Endodermal cell (in vitro differentiated cells): Measurements from ENCODE around the gene ATAD1. TPM values are rescaled to one million over a fixed set of nuclear protein-coding genes. Genes with fewer than 3 reads are reported as not detected.

Experiments
- DNase-seq: peaks from one replicate; pipeline ENCODE4 v3.0.0-alpha.2; 2017
- H3K27ac ChIP-seq: 2 replicates; pipeline ENCODE4 v1.5.1; 2013; ENCODE audit warnings: mild to moderate bottlenecking, low read depth, low read length, moderate library complexity
- H3K27me3 ChIP-seq: 2 replicates; pipeline ENCODE4 v1.6.1; 2013; ENCODE audit warnings: mild to moderate bottlenecking, low read length, moderate library complexity; ENCODE audit not compliant: insufficient read depth, control insufficient read depth, poor library complexity, severe bottlenecking
- H3K36me3 ChIP-seq: 2 replicates; pipeline ENCODE4 v1.7.0; 2013; ENCODE audit warnings: mild to moderate bottlenecking, low read length, moderate library complexity; ENCODE audit not compliant: control insufficient read depth, insufficient read depth
- H3K4me1 ChIP-seq: one replicate; pipeline ENCODE4 v1.7.0; 2013; ENCODE audit warnings: low read length; ENCODE audit not compliant: control insufficient read depth, insufficient read depth
- H3K4me3 ChIP-seq: 2 replicates; pipeline ENCODE4 v1.5.1; 2013; ENCODE audit warnings: mild to moderate bottlenecking, low read length, moderate library complexity
- H3K9ac ChIP-seq: 2 replicates; pipeline ENCODE4 v1.6.1; 2013; ENCODE audit warnings: mild to moderate bottlenecking, low read length, moderate library complexity; ENCODE audit not compliant: poor library complexity, severe bottlenecking; ENCODE audit errors: extremely low read depth
- H3K9me3 ChIP-seq: 2 replicates; pipeline ENCODE4 v1.6.1; 2013; ENCODE audit warnings: mild to moderate bottlenecking, low read length, moderate library complexity; ENCODE audit not compliant: control insufficient read depth
- H3K27ac Mint-ChIP-seq: 2 replicates; pipeline ENCODE4 v1.8.0; 2020; ENCODE audit warnings: mixed read lengths
- H3K27me3 Mint-ChIP-seq: 2 replicates; pipeline ENCODE4 v1.8.0; 2021; ENCODE audit warnings: mild to moderate bottlenecking, mixed read lengths; ENCODE audit not compliant: insufficient read depth
- H3K36me3 Mint-ChIP-seq: 2 replicates; pipeline ENCODE4 v1.8.0; 2020; ENCODE audit warnings: low read depth, mixed read lengths
- H3K4me1 Mint-ChIP-seq: 2 replicates; pipeline ENCODE4 v1.8.0; 2020; ENCODE audit warnings: mixed read lengths
- H3K4me3 Mint-ChIP-seq: 2 replicates; pipeline ENCODE4 v1.8.0; 2020; ENCODE audit warnings: mild to moderate bottlenecking, moderate library complexity, mixed read lengths
- H3K9me3 Mint-ChIP-seq: 2 replicates; pipeline ENCODE4 v1.8.0; 2020; ENCODE audit warnings: mild to moderate bottlenecking, mixed read lengths
- CTCF ChIP-seq: fragments of 200-600 bp; sonication (generic); conservative IDR thresholded peaks from 2 replicates; pipeline ENCODE4 v1.5.0; 2021; ENCODE audit warnings: antibody characterized with exemption, mild to moderate bottlenecking
- WGBS, 2 experiments: methylation state at CpG; one replicate each; pipeline versions ENCODE4 v1.1.5 to v1.1.7; 2013; ENCODE audit warnings: missing lambda C conversion rate in 2 of 2, mixed read lengths in 1 of 2; ENCODE audit not compliant: insufficient coverage in 1 of 2, insufficient read length in 1 of 2; 5-methylcytosine and 5-hydroxymethylcytosine counted together
- total RNA-seq, 2 donors: library from RNA; stranded (reverse); fragmentation: NEBNext Ultra II Directional in 1 of 2; extraction: Animal tissue kit (Norgen Biotek cat#: 25700) in 1 of 2; gene quantifications; 2 replicates in 1 of 2; 3 replicates in 1 of 2; pipeline ENCODE4 v1.2.1, GENCODE V29; 2021

The ATAD1 gene
- total RNA-seq, 2 donors from 2014 or later, result 55.4 to 68.0 TPM

- H3K27ac Mint-ChIP-seq, result no peak overlapping the region
- Histone ChIP-seq H3K27ac (no peak overlapping the region), H3K4me3 (no peak overlapping the region), H3K36me3 (no peaks in the 10 kb centered on the region), H3K27me3 (no peaks in the 10 kb centered on the region), H3K9me3 (no peaks in the 10 kb centered on the region), H3K9ac (no peak overlapping the region), H3K4me1 (no peaks in the 10 kb centered on the region)
- no peak for DNase-seq
- H3K9me3 Mint-ChIP-seq, result no peaks in the 10 kb centered on the region
- H3K4me1 Mint-ChIP-seq, result no peaks in the 10 kb centered on the region
- no peak for TF ChIP-seq CTCF
- no peaks in the 10 kb centered on the region for H3K27me3 Mint-ChIP-seq
- H3K4me3 Mint-ChIP-seq, result no peak overlapping the region
- 83% methylated on average over 1 of the region's 1 CpG for WGBS, 2 experiments
- H3K36me3 Mint-ChIP-seq, result no peaks in the 10 kb centered on the region
Observed at GRCh38 chr10:87844837-87845623, 27.0 kb upstream of the ATAD1 start.

- TF ChIP-seq CTCF, result no peak
- Histone ChIP-seq H3K9me3 (no peaks in the 10 kb centered on the region), H3K27ac (no peak overlapping the region), H3K27me3 (no peaks in the 10 kb centered on the region), H3K36me3 (no peaks in the 10 kb centered on the region), H3K9ac (no peak overlapping the region), H3K4me1 (no peaks in the 10 kb centered on the region), H3K4me3 (no peak overlapping the region)
- H3K27ac Mint-ChIP-seq, result no peak overlapping the region
- H3K36me3 Mint-ChIP-seq, result no peaks in the 10 kb centered on the region
- no peaks in the 10 kb centered on the region for H3K4me1 Mint-ChIP-seq
- no peaks in the 10 kb centered on the region for H3K9me3 Mint-ChIP-seq
- H3K4me3 Mint-ChIP-seq, result no peak overlapping the region
- no peak for DNase-seq
- no peaks in the 10 kb centered on the region for H3K27me3 Mint-ChIP-seq
- WGBS, 2 experiments, result 96 to 100% methylated on average over 4 of the region's 4 CpGs
Observed at GRCh38 chr10:87843714-87844113, 25.7 kb upstream of the ATAD1 start.

GRCh38 chr10:87842776-87843497 lies 24.9 kb upstream of the ATAD1 start:
- H3K4me1 Mint-ChIP-seq, result no peaks in the 10 kb centered on the region
- no peaks in the 10 kb centered on the region for H3K27me3 Mint-ChIP-seq
- DNase-seq, result no peak

More at GRCh38 chr10:87842776-87843497, 24.9 kb upstream of the ATAD1 start:
- Histone ChIP-seq H3K4me3 (no peak overlapping the region), H3K9ac (no peak overlapping the region), H3K4me1 (no peaks in the 10 kb centered on the region), H3K27me3 (no peaks in the 10 kb centered on the region), H3K36me3 (no peaks in the 10 kb centered on the region), H3K27ac (no peak overlapping the region), H3K9me3 (no peaks in the 10 kb centered on the region)
- Mint-ChIP-seq H3K4me3 (no peak overlapping the region), H3K27ac (no peak overlapping the region), H3K9me3 (no peaks in the 10 kb centered on the region), H3K36me3 (no peaks in the 10 kb centered on the region)
- TF ChIP-seq CTCF, result no peak
